ENCODE results near the gene LUC7L3. TPM values are rescaled to one million over a fixed set of nuclear protein-coding genes. Genes with fewer than 3 reads are reported as not detected.

LUC7L3 gene
- total and polyA plus RNA-seq, 2 donors (not counting 3 experiments of a cell fraction or from before 2014, with no cell fraction given): 70.9 to 113 TPM

DNA sequence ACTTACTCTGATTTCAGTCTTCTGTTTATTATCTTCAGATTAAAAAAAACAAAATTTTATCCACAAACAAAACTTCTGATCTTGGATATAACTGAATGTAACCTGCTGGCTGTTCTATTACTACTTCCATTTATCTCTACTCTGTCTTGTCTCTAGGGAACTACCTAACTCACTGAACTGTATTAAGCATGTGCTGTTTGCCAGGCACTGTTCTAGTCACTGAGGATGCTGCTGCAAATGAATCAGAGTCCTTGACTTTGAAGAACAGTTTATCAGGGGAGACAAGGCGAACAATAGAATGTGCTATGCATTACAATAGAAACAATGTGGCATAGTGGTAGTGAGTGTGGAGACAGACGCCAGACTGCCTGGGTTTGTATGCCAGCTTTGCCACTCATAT lies 9.4 kb upstream of the LUC7L3 start:
- peaks cover 22% of the 10 kb centered on the region for H3K79me2 ChIP-seq (ENCODE audit: control insufficient read depth, insufficient read depth, low read length)
- DNase-seq (ENCODE audit: low read depth, low spot score) (no peak), FAIRE-seq (no peak)
- ChIA-PET CTCF (no interaction called here), POLR2A (no interaction called here)
- dilution Hi-C loops (cut with MboI; ENCODE audit: extremely low pct_ligation_motif_present, low sequenced_read_pairs): no loop called here
- H3K9me3 ChIP-seq (replicated peaks; ENCODE audit: control insufficient read depth, insufficient read depth, low read length): no peaks in the 10 kb centered on the region
- no peaks in the 10 kb centered on the region for H3K36me3 ChIP-seq (ENCODE audit: control insufficient read depth in 2 of 2, extremely low read depth in 1 of 2, insufficient read depth in 2 of 2, low read length in 2 of 2)
- H3K4me1 ChIP-seq (ENCODE audit: control insufficient read depth, extremely low read depth, insufficient read depth, low read length): peaks cover 17% of the 10 kb centered on the region
- BruUV-seq (replicated peaks): no TSS peak
- H4K20me1 ChIP-seq (replicated peaks; ENCODE audit: control insufficient read depth, extremely low read depth, insufficient read depth, low read length): no peaks in the 10 kb centered on the region
- TF ChIP-seq EZH2 (IDR thresholded peaks at IDR 0.05; ENCODE audit: borderline replicate concordance, low read depth, low read length, severe bottlenecking) (no peak), POLR2AphosphoS5 (IDR thresholded peaks at IDR 0.05; ENCODE audit: insufficient read depth, low read depth, low read length) (no peak), MYC (IDR thresholded peaks at IDR 0.05; ENCODE audit: low read depth, low read length) (no peak), FOS (IDR thresholded peaks at IDR 0.05; ENCODE audit: borderline replicate concordance, insufficient read depth, low read length) (no peak), JUN (IDR thresholded peaks at IDR 0.05; ENCODE audit: borderline replicate concordance, insufficient read depth, insufficient read length, low read depth) (no peak), POLR2A (IDR thresholded peaks at IDR 0.05; ENCODE audit: low read depth, low read length) (no peak), MAX (IDR thresholded peaks at IDR 0.05; ENCODE audit: insufficient read depth, insufficient read length) (no peak), GATA2 (IDR thresholded peaks at IDR 0.05; ENCODE audit: insufficient read depth, insufficient read length, low read depth, low read length) (no peak), CTCF (IDR thresholded peaks at IDR 0.05; ENCODE audit: extremely low read depth in 1 of 2, insufficient read depth in 1 of 2, low read depth in 1 of 2, low read length in 2 of 2) (no peak)
- H2AFZ ChIP-seq (ENCODE audit: low read depth, low read length): no peak overlapping the region
- no peaks in the 10 kb centered on the region for H3K9me1 ChIP-seq (replicated peaks; ENCODE audit: control insufficient read depth, extremely low read depth, insufficient read depth, low read length)
- no peak overlapping the region for H3K4me3 ChIP-seq (replicated peaks in 1 of 3; ENCODE audit: insufficient read depth in 1 of 3, low read depth in 1 of 3, low read length in 3 of 3)
- H3K27ac ChIP-seq (ENCODE audit: insufficient read depth, low read depth, low read length): no peak overlapping the region
- peaks cover 9% of the 10 kb centered on the region in 2 experiments for H3K27me3 ChIP-seq (ENCODE audit: control insufficient read depth in 2 of 2, insufficient read depth in 2 of 2, low read length in 2 of 2)
- H3K9ac ChIP-seq (replicated peaks; ENCODE audit: extremely low read depth, insufficient read depth, low read length): no peak overlapping the region
- H3K4me2 ChIP-seq (ENCODE audit: insufficient read depth, low read length): no peak overlapping the region
- intact Hi-C loops (cut with micrococcal nuclease): no loop called here
